GM21723 (cell line): ENCODE results near the gene MPHOSPH9.

Source experiments
- ATAC-seq: cut with Tn5 transposase; IDR thresholded peaks from one replicate; pipeline ENCODE4 v1.9.1; 2021; ENCODE audit warnings: mild to moderate bottlenecking, moderate library complexity; ENCODE audit not compliant: unreplicated experiment

MPHOSPH9 gene

GRCh38 chr12:123131291-123131832 is 101.6 kb downstream of the MPHOSPH9 start:
- ATAC-seq = no peak

- ATAC-seq = no peak
Measured at GRCh38 chr12:123129621-123130020, 103.3 kb downstream of the MPHOSPH9 start.

DNA sequence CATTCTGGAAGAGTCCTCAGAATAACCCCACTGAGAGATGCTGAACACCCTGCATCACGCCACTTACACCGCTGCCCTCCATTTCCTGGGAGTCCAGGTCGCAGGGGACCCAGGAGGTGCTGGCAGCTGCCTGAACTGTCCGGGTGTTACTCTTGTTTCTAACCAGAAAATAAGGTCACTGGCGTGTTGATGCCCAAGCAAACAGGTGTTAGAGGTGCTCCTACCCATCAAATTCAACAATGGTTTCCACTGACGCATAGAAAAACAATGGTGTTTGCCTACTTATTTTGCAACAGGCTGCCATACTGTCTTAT is 105.8 kb downstream of the MPHOSPH9 start:
- ATAC-seq = no peak

GRCh38 chr12:123126294-123127181 is 106.4 kb downstream of the MPHOSPH9 start:
- ATAC-seq = no peak

DNA sequence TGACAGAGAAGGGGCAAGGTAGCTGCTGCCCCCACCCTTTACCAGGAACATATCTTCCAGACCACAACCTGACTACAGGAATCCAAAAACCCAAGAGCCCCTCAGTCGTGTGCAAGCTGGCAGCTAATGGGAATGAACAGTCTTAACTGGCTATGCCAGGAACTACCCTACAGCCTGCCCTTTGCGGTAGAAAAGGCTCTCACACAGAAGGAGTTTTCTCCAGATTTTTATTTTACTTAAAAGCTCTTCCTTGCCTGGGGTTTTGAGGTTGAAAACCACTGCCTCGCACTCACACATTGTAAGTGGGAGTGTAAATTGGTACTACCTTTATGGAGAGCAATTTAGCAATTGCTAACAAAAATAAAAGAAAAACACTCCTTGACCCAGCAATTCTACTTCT is 110.3 kb downstream of the MPHOSPH9 start:
- no peak for ATAC-seq

GRCh38 chr12:123121670-123122069 is 111.3 kb downstream of the MPHOSPH9 start:
- no peak for ATAC-seq

GRCh38 chr12:123120452-123121166 is 112.3 kb downstream of the MPHOSPH9 start:
- peak; percentile 26 for ATAC-seq

GRCh38 chr12:123119808-123120207 is 113.1 kb downstream of the MPHOSPH9 start:
- peak; percentile 88 for ATAC-seq

DNA sequence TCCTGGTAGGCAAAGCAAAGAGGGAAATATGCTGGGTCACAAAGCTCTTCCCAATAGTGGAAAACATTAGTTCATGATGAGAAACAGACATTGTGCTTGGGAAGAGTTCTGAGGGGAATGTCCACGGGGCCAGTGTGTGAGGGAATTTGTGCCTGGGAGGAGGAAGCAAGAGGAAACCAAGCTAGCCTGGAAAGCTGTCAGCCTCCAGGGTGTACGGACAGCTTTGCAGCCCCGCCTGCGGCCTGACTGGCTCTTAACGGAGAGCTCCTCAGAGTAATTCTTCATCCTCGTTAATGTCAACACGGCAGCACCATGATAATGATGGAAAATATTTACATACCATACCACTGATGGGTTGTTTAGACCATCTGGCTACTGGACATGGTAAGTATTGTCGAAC is 114.4 kb downstream of the MPHOSPH9 start:
- ATAC-seq = no peak

DNA sequence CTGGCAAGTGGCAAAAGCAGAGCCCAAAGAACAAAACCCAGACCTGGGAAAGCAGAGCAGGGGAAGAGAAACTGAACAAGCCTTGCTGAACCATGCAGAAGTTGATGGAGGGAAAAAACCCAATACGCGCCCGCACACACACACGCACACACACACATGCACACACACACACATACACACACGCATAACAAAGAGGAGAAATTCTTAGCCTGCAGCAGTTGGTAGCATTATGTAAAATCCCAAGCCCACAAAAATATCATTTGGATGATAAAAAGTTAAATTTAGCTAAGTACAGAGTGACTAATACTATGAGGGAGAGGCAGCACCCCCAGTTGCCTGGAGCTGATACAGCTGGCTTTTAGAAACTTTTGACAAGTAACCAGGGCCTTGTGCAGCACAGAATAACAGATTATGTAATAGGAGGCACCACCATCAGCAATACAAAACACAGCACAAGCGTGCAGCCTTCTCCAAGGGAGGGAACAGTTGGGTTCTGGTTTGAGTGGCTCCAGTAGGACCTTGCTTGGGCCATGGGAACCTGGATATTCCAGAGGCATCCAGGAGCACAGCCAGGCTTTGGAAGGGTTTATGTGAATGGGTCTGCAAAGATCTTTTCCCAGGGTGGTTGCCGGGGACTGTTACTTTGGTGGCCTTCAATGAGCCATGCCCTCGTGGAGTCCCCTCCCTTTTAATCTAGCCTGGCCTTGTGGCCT is 117.4 kb downstream of the MPHOSPH9 start:
- ATAC-seq = no peak

GRCh38 chr12:123114304-123115083 is 118.4 kb downstream of the MPHOSPH9 start:
- no peak for ATAC-seq

- no peak for ATAC-seq
Measured at GRCh38 chr12:123113026-123113425, 119.9 kb downstream of the MPHOSPH9 start.

DNA sequence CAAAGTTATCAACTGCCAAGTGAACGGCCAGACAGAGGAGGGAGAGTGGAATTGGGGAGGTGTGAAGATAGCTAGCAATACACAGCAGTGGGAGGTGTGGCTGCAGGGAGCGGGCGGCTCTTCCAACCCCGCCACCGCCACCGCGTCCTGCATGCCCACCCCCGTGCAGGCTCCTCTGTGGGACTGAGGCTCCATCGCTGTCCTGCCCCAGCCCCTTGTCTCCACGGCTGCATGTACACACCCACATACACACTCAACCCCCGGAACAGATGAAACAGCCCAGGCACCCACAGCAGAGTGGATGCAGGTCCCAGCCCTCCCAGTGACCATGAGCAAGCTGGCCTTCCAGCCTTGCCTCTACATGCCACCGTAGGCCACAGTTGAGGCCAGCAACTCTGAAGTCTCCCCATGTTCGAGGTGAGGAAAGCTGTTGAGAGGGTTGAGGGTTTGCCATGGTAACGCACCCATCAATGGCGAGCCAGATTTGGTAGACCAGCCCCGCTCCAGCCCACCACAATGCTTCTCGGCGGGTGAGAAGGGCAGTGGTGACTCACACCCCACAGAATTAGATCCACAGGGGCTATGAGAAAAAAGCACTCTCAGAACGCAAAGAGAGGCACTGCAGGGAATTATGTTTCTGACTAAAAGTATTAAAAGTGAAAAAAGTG is 121.3 kb downstream of the MPHOSPH9 start:
- ATAC-seq = no peak

DNA sequence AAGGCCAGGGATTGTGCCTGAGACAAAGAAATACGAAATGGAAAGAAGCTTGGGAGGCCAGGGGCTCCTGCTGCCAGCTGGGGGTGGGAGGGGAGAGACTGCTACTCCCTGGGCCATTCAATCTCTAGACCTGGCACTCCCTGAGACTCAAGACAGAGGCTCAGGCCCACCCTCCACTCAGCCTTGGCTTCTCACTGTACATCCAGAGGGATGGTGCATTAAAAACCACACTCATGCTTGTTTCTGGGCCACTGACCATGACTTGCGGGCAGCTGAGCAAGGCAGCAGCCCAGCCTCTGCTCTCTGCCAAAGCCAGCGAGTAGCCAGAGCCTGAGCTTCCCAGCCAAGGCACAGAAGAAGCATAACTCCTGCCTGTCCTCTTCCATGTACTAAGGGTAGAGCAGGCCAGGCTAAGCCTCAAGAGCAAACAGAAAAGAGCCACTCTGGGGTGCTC is 123.6 kb downstream of the MPHOSPH9 start:
- ATAC-seq = no peak

DNA sequence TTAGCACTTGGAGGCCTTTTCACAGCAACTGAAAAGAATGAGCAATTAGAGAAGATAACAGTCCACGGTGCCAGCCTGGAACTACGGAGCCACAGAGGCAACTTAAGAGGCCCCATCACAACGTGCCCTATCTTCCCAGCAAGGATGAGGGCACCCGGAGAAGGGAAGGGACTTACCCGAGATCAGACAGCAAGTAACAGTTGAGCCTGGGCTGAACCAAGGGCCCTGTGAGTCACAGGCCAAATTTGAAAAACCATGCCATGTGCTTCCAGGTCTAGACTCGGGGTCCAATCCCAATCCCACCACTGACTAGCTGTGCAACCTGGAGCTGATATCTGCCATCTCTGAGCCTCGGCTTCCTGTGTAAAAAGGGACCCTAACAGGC is 124.3 kb downstream of the MPHOSPH9 start:
- no peak for ATAC-seq

DNA sequence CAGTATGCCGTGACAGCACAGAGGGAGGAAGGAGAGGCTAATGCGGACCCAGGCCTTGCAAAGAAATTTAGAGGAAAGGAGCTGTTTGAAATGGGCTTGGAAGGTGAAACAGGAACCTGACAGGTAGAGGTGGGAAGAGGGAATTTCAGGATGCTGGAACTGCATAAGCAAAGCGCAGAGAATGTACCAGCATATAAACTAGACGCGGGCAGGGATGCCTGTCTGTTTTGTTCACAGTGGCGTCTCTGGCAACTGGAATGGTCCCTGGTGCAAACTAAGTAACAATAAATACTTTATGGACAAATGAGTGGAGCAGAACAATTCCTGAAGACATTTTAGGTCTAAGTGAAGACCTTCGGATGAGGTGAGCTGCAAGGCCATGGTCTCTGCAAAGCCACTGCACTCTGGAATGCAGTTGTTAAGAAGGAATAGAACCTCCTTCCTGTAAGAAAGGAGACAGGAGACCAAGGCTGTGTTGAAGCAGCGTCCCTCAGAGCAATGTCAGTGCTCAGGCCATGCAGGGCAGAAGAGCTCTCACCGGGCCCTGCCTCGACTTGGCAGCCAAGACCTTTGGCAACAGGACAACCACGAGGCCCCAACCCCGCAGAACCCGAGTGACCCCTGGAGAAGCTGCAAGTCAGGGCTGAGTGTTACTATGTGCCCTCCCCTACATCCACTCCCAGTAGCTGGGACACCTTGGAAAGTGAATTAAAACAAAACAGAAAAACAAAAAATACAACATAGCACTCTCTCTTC is 124.8 kb downstream of the MPHOSPH9 start:
- ATAC-seq = no peak

- peak; percentile 79 for ATAC-seq
Measured at GRCh38 chr12:123106640-123107359, 126.1 kb downstream of the MPHOSPH9 start.

- no peak for ATAC-seq
Measured at GRCh38 chr12:123105211-123105826, 127.6 kb downstream of the MPHOSPH9 start.
